ENCODE measurements around the gene ARFGAP1.

Gene ARFGAP1

GRCh38 chr20:63320041-63320511, 47.5 kb downstream of the ARFGAP1 start:
- Histone ChIP-seq H3K36me3 (ENCODE audit: insufficient read depth, low read length) (no peaks in the 10 kb centered on the region), H3K27ac (ENCODE audit: low read length) (no peak overlapping the region), H3K27me3 (ENCODE audit: insufficient read depth, low read length, poor library complexity) (no peaks in the 10 kb centered on the region), H3K79me2 (ENCODE audit: insufficient read depth, low read length) (no peaks in the 10 kb centered on the region), H3K4me2 (ENCODE audit: insufficient read depth, low read length) (no peak overlapping the region), H3K4me3 (ENCODE audit: low read depth in 1 of 2, low read length in 2 of 2) (no peak overlapping the region), H3K9ac (ENCODE audit: low read depth, low read length) (no peak overlapping the region), H2AFZ (ENCODE audit: low read depth, low read length) (no peak overlapping the region), H4K20me1 (ENCODE audit: insufficient read depth, low read length) (peaks cover 8% of the 10 kb centered on the region; the same call in 1 of the 2 replicates), H3K4me1 (ENCODE audit: insufficient read depth, low read length) (no peaks in the 10 kb centered on the region), H3K9me3 (ENCODE audit: insufficient read depth, low read length, severe bottlenecking) (no peaks in the 10 kb centered on the region)
- TF ChIP-seq CTCF (IDR thresholded peaks at IDR 0.05; ENCODE audit: borderline replicate concordance, extremely low read depth, low read length, poor library complexity, severe bottlenecking) (no peak), EZH2 (IDR thresholded peaks at IDR 0.05; ENCODE audit: borderline replicate concordance, low read depth, low read length, severe bottlenecking) (no peak)
- DNase-seq (no peak), ATAC-seq (ENCODE audit: insufficient read depth, low read depth) (no peak)

- Histone ChIP-seq H3K36me3 (ENCODE audit: insufficient read depth, low read length) (no peaks in the 10 kb centered on the region), H3K9me3 (ENCODE audit: insufficient read depth, low read length, severe bottlenecking) (no peaks in the 10 kb centered on the region), H3K4me3 (ENCODE audit: low read depth in 1 of 2, low read length in 2 of 2) (no peak overlapping the region), H3K4me1 (ENCODE audit: insufficient read depth, low read length) (no peaks in the 10 kb centered on the region), H3K4me2 (ENCODE audit: insufficient read depth, low read length) (no peak overlapping the region), H4K20me1 (ENCODE audit: insufficient read depth, low read length) (peaks cover 8% of the 10 kb centered on the region), H2AFZ (ENCODE audit: low read depth, low read length) (no peak overlapping the region), H3K27me3 (ENCODE audit: insufficient read depth, low read length, poor library complexity) (no peaks in the 10 kb centered on the region), H3K9ac (ENCODE audit: low read depth, low read length) (no peak overlapping the region), H3K79me2 (ENCODE audit: insufficient read depth, low read length) (no peaks in the 10 kb centered on the region), H3K27ac (ENCODE audit: low read length) (no peak overlapping the region)
- no peak for ATAC-seq (ENCODE audit: insufficient read depth, low read depth)
- no peak for DNase-seq
- TF ChIP-seq CTCF (IDR thresholded peaks at IDR 0.05; ENCODE audit: borderline replicate concordance, extremely low read depth, low read length, poor library complexity, severe bottlenecking) (no peak), EZH2 (IDR thresholded peaks at IDR 0.05; ENCODE audit: borderline replicate concordance, low read depth, low read length, severe bottlenecking) (no peak)
Observed at GRCh38 chr20:63320616-63321147, 48.1 kb downstream of the ARFGAP1 start.

GRCh38 chr20:63321148-63321831, 48.7 kb downstream of the ARFGAP1 start:
- Histone ChIP-seq H3K79me2 (ENCODE audit: insufficient read depth, low read length) (no peaks in the 10 kb centered on the region), H3K9ac (ENCODE audit: low read depth, low read length) (no peak overlapping the region), H2AFZ (ENCODE audit: low read depth, low read length) (no peak overlapping the region), H3K4me2 (ENCODE audit: insufficient read depth, low read length) (no peak overlapping the region), H3K36me3 (ENCODE audit: insufficient read depth, low read length) (no peaks in the 10 kb centered on the region), H3K4me3 (ENCODE audit: low read depth in 1 of 2, low read length in 2 of 2) (no peak overlapping the region), H3K27ac (ENCODE audit: low read length) (no peak overlapping the region), H3K4me1 (ENCODE audit: insufficient read depth, low read length) (no peaks in the 10 kb centered on the region), H3K9me3 (ENCODE audit: insufficient read depth, low read length, severe bottlenecking) (no peaks in the 10 kb centered on the region), H3K27me3 (ENCODE audit: insufficient read depth, low read length, poor library complexity) (no peaks in the 10 kb centered on the region), H4K20me1 (ENCODE audit: insufficient read depth, low read length) (peaks cover 8% of the 10 kb centered on the region)
- no peak for DNase-seq
- TF ChIP-seq CTCF (IDR thresholded peaks at IDR 0.05; ENCODE audit: borderline replicate concordance, extremely low read depth, low read length, poor library complexity, severe bottlenecking) (no peak), EZH2 (IDR thresholded peaks at IDR 0.05; ENCODE audit: borderline replicate concordance, low read depth, low read length, severe bottlenecking) (no peak)
- ATAC-seq (ENCODE audit: insufficient read depth, low read depth), result no peak

Measured in DND-41 (cell line).